Activated CD4-positive, CD25-positive, alpha-beta regulatory T cell treated with anti-CD3 and anti-CD28 coated beads, Interleukin-2, amount 50 U/mL, for 16 hours (primary cell): Measurements from ENCODE around the gene FILIP1.
"Not testable (repeated sequence)": the region's sequence is repeated elsewhere in the genome, so short reads cannot be mapped to it uniquely, and the experiment has no call there.

Source experiments
- DNase-seq: peaks from one replicate; pipeline ENCODE4 v3.0.0-alpha.2; 2020; ENCODE audit warnings: low read depth, low spot score

Gene FILIP1

DNA sequence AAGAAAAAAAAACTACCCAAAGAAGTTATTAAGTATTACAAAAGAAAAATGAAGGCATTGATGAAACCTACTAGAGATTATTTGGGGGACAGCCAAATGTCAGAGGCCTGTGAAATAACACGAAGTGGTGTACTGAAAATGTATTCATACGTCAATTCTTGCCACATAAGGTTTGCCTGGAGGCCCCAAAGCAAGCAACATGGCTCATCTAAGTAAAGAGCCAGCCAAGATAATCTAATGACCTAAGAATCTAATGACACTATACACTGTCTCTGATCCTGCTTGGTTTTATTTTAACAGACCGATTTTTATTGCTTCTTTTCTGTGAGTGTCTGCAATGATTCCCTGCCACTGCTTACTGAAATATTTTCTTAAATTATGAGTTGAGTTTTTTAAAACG, 34.7 kb downstream of the FILIP1 start:
- DNase-seq: no peak

DNA sequence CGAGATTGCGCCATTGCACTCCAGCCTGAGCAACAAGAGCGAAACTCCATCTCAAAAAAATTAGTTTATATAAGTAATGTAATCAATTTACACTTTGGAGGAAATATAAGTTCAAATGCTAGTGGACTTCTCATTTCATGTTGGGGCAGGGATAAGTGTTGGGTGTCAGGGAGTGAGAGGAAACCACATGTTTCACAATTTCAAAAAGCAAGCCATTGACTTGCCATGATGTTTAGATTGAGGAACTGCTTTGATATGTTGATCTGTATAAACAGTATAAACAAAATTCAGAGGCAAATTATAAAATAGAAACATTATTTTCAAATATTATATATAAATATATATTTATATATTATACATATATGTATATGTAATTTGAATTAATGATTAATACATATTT, 42.7 kb downstream of the FILIP1 start:
- DNase-seq: no peak

DNA sequence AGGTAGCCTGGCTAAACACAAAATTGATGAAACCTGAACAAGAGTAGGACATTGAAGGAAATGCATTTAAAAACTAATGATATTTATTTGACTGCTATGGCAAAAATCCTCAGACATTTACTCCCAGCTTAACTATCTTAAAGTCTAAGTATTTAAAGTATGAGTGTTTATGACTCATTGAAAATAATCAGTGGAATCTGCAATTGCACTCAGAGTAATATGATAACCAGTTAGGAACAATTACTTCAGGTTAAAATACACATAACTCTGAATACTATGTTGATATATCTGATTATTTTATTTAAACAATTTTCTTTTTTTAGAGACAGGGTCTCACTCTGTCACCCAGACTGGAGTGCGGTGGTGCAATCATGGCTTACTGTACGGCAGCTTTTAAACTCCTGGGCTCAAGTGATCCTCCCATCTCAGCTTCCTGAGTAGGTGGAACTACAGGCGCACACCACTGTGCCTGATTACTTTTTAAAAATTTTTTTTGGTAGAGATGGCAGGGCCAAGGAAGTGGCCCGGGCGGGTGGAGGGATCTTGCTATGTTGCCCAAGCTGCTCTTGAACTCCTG, 43.9 kb downstream of the FILIP1 start:
- DNase-seq: no peak

DNA sequence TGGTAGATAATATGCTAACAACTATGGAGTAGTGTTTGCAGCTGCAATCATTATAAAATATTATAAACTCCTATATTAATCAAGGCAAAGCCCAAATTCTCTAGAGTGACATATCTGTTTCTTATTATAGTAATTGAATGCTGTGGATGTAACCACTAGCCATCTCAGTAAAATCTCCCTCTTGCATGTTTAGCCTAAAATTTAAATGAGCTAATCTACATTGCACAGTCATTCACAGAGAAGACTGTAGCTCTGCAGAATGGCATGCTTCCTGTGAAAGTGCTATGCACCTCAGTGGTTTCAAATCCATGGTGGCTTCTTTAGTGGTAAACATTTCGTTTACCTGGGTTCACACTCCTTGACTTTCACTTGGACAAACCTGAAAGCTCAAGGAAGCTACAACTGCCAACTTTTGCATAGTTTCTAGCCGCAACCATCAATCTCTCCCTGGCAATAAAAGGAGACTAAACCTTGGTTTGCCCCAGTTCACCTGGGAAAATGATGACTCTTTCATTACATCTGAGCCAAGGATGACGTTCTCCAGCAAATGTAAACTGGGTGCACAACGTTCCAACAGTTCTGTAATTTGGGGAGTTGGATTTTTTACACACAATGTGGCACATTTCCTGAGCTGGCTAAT, 47.2 kb downstream of the FILIP1 start:
- no peak for DNase-seq

DNA sequence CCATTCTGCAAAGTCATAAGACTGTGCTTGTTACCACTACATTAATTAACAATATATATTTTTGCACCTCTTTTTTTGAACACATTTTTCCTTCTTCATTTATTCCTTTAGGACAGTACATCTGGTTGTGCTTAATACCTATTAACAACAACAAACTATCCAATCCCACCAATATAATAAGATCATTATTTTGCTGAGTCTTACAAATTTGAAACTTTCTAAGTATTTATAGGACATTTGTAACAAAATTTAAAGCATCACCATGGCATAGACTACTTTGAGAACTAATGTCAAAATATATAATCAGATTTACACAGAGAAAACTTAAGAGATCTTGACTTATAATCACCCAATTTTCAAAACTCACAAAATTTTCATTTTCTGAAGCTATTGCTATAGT, 47.9 kb downstream of the FILIP1 start:
- no peak for DNase-seq

DNA sequence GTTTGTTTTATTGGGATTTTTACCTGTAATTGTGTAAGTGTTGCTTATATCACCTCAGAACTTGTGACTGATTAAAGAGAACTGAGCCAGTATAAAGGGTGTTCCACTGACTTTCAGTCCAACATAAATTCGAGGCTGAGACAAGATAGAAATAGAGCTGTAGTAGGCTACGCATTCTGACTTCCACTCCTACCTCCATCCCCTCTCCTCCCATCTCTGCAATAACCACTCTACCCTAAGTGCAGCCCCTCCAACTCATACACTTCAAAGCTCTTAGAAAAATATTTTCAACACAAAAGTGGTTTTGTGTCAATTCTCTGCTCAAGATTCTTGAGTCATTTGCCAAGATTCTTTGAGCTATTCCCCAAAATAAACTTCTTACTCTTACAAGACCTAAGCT, 48.7 kb downstream of the FILIP1 start:
- DNase-seq: no peak

DNA sequence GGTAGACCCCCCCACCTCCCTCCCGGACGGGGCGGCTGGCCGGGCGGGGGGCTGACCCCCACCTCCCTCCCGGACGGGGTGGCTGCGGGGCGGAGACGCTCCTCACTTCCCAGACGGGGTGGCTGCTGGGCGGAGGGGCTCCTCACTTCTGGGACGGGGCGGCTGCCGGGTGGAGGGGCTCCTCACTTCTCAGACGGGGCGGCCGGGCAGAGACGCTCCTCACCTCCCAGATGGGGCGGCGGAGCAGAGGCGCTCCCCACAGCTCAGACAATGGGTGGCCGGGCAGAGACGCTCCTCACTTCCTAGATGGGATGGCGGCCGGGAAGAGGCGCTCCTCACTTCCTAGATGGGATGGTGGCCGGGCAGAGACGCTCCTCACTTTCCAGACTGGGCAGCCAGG, 51.7 kb downstream of the FILIP1 start:
- not testable (repeated sequence) for DNase-seq

DNA sequence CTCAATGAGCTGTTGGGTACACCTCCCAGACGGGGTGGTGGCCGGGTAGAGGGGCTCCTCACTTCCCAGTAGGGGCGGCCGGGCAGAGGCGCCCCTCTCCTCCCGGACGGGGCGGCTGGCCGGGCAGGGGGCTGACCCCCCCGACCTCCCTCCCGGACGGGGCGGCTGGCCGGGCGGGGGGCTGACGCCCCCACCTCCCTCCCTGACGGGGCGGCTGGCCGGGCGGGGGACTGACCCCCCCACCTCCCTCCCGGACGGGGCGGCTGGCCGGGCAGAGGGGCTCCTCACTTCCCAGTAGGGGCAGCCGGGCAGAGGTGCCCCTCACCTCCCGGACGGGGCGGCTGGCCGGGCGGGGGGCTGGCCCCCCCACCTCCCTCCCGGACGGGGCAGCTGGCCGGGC, 52.1 kb downstream of the FILIP1 start:
- DNase-seq: not testable (repeated sequence)

DNA sequence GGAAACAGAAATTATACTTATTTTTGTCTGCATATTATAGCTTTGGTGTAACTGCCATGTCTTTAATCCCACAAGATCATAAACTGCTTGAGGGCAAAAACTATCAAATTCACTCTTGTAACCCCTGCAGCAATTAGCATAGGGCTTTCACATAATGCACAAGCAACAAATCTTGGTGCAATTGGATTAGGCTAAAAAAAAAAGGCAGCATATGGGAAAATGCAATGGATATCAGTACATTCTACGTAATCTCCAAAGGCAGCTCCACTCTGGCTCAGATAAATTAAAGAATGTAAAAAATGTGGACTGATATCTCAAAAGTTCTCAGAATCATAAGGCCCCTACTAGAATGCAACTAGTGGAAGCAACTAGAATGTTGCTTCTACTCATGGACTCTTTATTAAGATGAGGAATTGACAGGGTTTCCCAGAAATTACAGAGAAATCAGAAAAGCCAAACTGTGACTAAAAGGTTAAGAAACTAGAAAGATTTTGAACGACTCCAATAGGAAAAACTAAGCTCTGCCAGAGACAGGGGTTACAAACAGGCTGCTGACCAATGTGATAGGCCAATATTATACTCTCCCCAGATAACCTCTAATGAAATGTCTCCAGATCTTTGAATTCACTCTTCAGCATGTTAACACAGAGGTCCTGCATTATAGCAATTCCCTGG, 55.0 kb downstream of the FILIP1 start:
- DNase-seq: no peak

DNA sequence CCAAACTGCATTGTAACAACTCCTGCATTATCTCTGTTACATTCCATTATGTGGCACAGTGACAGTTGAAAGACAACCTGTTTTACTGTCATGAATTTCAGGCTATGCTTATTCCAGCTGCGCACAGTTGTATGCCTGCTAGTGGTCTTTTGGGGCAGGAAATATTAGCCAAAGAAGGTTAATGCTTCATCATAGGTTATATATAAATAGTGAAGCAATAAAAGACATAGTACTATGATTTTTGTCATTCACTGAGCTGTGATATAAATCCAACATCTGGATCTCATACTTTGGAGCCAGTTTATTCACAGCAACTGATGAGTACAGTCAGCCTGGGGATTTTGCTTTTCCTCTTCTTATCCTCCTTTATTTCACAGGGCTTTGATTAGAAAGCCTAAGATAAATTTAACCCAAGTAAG, 55.6 kb downstream of the FILIP1 start:
- no peak for DNase-seq

DNA sequence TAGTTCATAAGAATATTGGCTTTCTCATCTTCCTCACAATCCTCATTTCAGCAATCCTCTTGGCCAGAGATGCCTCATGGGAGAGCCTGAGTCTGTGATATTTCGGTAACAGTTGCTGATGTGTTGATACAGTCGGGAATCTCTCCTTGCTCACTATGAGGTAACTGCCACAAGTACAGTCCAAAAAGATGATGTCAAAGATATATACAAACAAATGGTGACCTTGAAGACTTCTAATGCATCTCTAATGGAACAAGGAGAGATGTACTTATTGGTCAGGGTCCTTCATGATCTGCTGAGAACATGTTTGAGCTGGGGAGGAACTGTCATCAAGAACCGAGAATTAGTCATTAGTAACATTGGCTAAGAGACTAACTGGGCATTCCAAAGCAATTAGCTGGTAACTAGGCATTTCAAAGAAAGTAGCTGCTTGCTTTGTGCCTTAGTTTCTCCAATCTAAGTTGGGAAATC, 56.1 kb downstream of the FILIP1 start:
- DNase-seq: no peak

DNA sequence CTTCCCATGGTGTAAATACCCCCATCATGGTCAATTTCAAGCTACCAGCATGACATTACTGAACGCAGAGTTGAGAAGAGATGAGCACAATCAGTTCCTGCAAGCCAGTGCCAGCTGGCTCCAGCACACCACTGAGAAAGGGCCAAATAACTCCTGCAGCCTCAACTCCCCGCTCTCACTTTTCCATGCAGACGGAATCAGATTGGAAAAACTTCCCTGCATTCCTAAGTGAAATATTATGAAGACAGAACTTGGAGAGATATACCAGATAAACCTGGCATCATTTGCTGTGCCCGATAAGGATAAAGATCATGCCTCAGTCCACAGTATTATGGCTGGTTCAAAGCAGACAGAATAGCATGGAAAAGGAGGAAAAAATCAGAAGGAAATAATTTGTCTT, 56.7 kb downstream of the FILIP1 start:
- DNase-seq: no peak

DNA sequence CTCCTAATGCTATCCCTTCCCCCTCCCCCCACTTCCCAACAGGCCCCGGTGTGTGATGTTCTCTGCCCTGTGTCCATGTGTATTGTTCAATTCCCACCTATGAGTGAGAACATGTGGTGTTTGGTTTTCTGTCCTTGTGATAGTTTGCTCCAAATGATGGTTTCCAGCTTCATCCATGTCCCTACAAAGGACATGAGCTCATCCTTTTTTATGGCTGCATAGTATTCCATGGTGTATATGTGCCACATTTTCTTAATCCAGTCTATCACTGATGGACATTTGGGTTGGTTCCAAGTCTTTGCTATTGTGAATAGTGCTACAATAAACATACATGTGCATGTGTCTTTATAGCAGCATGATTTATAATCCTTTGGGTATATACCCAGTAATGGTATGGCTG, 60.8 kb downstream of the FILIP1 start:
- DNase-seq: not testable (repeated sequence)

DNA sequence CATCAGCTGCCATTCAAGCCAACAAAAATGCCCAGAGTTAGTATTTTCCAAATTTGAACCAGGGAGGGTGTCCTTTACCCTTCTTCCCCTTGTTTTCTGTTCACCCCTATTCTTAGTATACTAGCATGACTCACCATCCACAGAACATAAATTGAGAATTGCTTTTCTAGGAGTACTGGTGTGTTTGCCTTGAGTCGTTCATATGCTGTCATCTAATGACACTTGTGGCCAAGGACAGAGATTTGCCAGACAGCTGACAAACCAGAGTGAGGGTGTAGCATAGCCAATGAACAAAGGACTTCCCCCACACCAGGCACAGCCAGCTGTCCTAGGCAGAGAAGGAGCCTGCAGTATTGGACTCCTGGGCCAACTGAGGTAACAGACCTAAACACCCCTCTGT, 62.2 kb downstream of the FILIP1 start:
- no peak for DNase-seq

DNA sequence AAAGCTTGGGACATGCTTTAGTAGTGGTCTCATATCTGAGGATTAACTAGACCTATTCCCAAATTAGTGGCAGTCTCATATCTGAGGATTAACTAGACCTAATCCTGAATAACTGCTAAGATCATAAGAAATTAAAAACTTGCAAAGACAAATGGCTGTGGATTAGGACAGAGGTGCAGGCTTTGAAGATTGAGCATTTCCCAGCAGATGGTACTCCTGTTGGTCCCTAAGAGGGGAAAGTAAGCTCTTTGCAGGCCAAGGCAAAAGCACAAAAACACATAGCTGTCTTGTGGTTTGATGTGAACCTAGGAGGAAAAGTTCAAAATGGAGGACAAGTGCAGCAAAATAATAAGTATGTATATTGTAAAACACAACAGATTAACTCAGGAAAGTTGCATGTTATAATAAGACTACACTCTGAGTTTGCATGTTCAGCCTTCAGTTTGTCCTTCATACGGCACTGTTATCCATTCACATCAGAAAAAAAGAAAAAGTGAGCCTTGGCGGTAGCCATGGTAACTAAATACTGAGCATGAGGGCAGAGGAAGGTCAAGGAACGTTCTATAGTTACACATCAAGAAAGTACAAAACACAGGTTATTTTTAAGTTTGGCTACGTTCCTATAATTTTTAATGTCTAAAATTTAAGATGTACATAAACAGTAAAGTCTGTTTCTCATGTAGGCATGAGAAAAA, 62.8 kb downstream of the FILIP1 start:
- no peak for DNase-seq

DNA sequence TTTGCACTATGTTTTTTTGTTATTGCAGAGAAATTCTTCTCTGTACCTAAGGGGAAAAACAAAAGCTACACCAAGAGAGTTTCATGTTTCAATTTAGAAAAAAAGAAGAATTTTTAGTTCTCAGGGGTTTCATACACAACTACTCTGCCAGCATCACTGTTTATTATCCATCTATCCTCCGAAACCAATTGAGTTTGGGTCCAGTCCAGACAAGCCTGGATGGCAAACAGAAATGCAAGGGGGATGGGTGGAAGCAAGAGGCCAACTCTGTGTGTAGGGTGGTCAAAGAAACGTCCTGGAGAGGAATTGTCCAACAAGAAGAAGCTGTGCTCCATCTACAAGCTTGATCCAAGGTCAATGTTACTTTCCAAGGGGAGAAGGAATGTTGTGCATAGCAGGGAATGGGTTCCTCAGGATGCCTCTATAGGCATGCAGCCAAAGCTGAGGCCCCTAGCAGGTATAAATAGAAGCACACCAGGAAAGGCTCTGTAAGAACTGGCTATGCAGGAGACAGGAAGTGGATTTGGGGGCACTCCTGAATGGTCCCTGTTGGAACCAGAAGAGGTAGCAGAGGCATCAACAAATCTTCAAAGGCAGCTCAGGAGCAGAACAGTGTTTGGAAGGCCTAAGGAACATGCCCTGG, 64.4 kb downstream of the FILIP1 start:
- DNase-seq: no peak

DNA sequence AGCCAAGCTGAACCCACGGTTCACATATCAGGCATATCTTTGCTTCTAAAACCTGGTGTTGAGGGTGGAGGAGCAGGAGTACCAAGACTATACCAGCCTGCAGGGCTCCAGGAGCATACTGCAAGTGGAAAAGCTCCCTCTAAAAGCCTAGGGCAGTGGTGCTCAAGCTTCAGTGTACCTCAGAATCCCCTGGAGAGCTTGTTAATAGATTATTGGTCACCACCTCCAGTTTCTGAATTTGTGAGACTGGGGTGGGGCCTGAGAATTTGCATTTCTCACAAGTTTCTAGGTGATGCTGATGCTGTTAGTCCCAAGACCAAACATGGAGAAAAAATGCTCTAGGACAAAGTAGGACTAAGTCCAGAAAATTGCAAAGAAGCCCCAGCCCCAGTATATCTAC, 65.4 kb downstream of the FILIP1 start:
- DNase-seq: no peak

DNA sequence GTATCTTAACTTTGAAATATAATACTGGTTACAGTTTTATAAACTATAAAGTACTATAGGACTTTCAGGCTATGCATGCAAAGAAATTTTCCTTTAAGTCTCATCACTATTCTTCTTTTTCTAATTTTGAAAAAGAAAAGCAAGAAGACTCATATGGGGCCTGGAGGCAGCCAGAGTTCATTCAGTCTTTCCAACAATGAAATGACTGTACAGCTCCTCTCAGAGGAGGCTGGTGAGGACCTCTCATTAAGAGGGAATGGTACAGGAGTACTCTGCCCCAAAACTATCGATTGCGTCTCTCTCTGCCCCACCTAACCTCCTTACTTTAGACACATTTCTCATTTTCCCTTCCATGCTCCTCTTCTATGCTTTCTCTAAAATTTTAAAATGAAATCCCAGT, 66.3 kb downstream of the FILIP1 start:
- DNase-seq: no peak

DNA sequence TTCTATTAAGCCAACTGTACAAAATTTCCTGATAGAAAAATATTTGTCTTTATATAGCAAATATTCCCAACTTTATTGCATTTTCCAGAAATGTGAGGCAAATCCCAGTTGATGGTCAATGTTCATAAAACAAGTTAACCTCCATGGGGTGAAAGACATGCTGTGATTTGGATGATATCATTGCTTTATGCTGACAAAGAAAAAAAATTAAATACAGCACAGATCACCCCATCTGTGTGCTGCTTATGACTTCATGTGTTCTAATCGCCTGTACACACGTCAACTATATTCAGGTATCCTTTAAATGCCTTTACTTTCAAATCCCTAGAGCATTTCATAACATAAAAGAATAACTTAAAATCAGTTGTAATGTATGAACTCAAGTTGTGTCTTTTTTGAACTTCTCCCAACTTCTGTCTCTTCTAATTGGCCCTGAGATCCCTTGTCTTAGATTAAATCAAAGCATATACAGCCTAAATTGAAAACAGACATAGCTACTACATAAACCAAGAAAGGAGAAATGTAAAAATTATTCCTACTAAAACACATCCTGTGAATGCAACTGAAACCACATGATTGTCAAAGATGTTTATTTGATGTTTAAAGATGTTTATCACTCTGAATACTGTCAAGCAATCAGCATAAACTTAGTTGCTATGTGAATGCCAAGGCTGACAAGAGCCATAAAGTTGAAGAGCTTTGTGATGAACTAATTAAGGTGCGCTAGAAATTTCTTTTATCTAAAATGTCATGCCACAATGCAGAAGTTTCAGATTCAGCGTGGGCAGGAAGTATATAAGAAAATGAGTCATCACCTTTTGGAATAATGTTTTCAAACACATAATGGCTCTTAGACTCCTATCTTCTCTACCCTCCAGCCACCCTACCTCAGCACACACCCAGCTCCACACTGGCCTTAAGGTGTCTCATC, 68.7 kb downstream of the FILIP1 start:
- no peak for DNase-seq

DNA sequence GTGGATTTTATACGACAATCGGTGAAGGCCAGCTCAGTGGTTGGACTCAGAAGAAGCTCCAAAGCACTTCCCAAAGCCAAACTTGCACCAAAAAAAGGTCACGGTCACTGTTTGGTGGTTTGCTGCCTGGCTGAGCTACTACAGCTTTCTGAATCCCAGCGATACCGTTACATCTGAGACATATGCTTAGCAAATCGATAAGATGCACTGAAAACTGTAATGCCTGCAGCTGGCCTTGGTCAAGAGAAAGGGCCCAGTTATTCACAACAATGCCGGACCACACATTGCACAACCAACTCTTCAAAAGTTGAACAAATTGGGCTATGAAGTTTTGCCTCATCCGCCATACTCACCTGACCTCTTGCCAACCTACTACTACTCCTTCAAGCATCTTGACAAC, 70.2 kb downstream of the FILIP1 start:
- no peak for DNase-seq

DNA sequence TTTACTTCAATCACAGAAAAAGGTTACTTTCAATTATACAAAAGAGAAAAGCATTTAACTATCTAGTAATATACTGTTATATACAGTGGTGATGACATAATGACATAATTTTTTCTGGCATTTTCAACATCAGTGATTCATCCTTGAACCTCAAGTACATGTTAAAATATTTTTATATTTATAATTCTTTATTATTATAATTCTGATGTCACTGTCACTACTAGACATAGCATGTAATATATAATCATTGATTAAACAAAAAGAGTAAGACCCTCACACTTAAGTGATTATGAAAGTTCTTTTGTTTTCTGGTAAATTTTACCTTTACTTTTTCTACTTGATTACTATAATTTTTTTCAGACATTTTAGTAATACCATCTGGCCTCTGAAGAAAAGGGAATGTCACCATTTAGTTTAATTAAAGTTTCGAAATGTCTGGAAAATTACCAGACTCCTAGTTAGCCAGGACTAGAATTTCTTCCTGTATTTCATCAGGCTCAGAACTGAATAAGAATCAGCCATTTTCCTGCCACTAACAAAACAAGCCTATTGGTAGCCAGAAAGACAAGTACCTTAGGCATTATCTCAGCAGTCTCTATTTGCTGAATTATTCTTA, 71.5 kb downstream of the FILIP1 start:
- no peak for DNase-seq
